Measurements from ENCODE around the gene BMP7. TPM values are rescaled to one million over a fixed set of nuclear protein-coding genes. Genes with fewer than 3 reads are reported as not detected.

The BMP7 gene
- total RNA-seq, 4 donors from 2014 or later: 19.2 to 39.2 (median 28.2) TPM

DNA sequence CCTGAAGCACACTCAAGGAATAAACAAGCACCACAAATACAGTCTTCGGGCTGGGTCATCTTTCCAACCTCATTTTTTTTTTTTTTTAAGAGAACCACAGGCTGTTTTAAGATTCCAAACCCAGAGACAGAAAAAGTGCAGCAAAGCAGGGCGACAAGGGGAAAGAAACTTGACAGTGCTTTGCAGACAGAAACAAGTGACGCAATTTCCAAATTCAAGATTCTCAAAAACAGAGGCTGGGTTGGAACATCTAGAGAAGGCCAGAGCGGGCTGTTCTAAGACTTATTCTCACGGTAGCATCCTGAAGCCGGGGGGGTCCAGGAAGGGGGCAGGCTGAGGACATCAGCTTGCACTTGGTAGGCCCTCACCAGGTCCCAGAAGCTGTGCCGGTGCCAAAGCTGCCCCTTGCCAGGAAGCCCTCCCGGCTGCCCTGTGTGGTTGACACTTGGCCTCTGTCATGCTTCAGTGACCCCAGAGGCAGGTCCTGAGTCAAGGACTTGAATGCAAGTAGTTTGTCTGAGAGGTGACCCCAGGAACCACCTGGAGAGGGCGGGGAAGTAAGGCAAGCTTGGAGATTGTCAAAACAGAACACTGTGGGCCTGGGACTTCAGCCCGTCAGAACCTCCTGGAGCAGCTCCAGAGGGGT, 50.5 kb downstream of the BMP7 start:
- peaks cover 16% of the 10 kb centered on the region for H3K4me1 ChIP-seq
- DNase-seq (ENCODE audit: low spot score in 2 of 2): no peak
- WGBS: 82% methylated on average over 8 of the region's 10 CpGs

GRCh38 chr20:57215426-57215825, 51.0 kb downstream of the BMP7 start:
- no peak for TF ChIP-seq EP300 (IDR thresholded peaks at IDR 0.05)
- no peak for TF ChIP-seq POLR2AphosphoS5 (IDR thresholded peaks at IDR 0.05)
- TF ChIP-seq, protein P1, sequence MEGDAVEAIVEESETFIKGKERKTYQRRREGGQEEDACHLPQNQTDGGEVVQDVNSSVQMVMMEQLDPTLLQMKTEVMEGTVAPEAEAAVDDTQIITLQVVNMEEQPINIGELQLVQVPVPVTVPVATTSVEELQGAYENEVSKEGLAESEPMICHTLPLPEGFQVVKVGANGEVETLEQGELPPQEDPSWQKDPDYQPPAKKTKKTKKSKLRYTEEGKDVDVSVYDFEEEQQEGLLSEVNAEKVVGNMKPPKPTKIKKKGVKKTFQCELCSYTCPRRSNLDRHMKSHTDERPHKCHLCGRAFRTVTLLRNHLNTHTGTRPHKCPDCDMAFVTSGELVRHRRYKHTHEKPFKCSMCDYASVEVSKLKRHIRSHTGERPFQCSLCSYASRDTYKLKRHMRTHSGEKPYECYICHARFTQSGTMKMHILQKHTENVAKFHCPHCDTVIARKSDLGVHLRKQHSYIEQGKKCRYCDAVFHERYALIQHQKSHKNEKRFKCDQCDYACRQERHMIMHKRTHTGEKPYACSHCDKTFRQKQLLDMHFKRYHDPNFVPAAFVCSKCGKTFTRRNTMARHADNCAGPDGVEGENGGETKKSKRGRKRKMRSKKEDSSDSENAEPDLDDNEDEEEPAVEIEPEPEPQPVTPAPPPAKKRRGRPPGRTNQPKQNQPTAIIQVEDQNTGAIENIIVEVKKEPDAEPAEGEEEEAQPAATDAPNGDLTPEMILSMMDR (IDR thresholded peaks at IDR 0.05): no peak
- no peak for TF ChIP-seq POLR2A (IDR thresholded peaks at IDR 0.05)
- H3K9me3 ChIP-seq: no peaks in the 10 kb centered on the region
- DNase-seq (ENCODE audit: low spot score in 2 of 2): no peak
- no peak overlapping the region for H3K4me3 ChIP-seq
- no peak overlapping the region for H3K27ac ChIP-seq
- 82% methylated on average over 6 of the region's 6 CpGs for WGBS
- H3K27me3 ChIP-seq: no peaks in the 10 kb centered on the region
- H3K4me1 ChIP-seq: peaks cover 16% of the 10 kb centered on the region
- no peaks in the 10 kb centered on the region for H3K36me3 ChIP-seq

More for the DNA sequence above, 50.5 kb downstream of the BMP7 start:
- no peaks in the 10 kb centered on the region for H3K9me3 ChIP-seq
- H3K4me3 ChIP-seq: no peak overlapping the region
- no peaks in the 10 kb centered on the region for H3K36me3 ChIP-seq
- no peak overlapping the region for H3K27ac ChIP-seq
- no peaks in the 10 kb centered on the region for H3K27me3 ChIP-seq
- TF ChIP-seq, protein P1 (IDR thresholded peaks at IDR 0.05): no peak
- TF ChIP-seq POLR2A (IDR thresholded peaks at IDR 0.05): no peak
- TF ChIP-seq POLR2AphosphoS5 (IDR thresholded peaks at IDR 0.05): no peak
- no peak for TF ChIP-seq EP300 (IDR thresholded peaks at IDR 0.05)

DNA sequence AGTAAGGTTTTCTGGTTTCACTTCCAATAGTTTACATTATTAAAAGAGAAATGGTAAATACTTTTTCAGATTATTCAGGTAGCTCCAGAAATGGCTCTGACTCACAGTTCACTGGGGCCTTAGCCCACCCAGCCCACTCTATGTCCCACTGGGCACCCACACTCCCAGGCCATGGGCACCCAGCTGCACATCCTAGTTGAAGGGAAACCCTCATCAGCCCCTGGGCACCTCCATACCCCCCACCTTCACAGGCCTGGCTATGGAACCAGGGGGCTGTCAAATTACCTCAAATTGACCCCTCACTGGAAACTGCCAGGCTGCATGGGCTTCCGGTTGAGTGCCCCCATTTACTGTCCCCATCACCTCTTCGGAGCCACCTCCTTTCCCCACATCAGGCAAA, 51.5 kb downstream of the BMP7 start:
- no peaks in the 10 kb centered on the region for H3K9me3 ChIP-seq
- H3K27ac ChIP-seq: no peak overlapping the region
- WGBS: 100% methylated on average over 2 of the region's 2 CpGs
- no peak overlapping the region for H3K4me3 ChIP-seq
- H3K27me3 ChIP-seq: no peaks in the 10 kb centered on the region
- H3K4me1 ChIP-seq: peaks cover 16% of the 10 kb centered on the region
- DNase-seq (ENCODE audit: low spot score in 2 of 2): no peak
- no peak for TF ChIP-seq POLR2A (IDR thresholded peaks at IDR 0.05)
- TF ChIP-seq EP300 (IDR thresholded peaks at IDR 0.05): no peak
- TF ChIP-seq, protein P1 (IDR thresholded peaks at IDR 0.05): no peak
- TF ChIP-seq POLR2AphosphoS5 (IDR thresholded peaks at IDR 0.05): no peak
- H3K36me3 ChIP-seq: no peaks in the 10 kb centered on the region

DNA sequence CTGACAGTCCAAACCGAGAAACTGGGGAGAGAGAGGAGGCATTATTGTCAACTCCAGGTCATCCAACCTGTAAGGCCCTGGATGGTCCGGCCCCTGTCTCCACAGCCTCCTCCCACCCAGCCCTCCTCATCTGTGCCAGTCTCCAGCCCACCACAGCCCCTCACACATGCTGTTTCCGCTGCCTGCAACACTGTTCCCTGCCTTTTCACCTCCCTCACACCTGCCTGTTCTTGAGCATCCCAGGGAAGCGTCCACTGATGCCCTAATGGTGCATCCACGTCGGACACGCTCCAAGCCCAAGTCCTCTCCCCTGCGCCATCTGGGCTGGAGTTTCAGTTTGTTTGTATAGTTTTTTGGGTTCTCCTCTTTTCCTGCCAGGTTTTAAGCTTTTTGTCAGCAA, 52.0 kb downstream of the BMP7 start:
- no peak for DNase-seq (ENCODE audit: low spot score in 2 of 2)
- Histone ChIP-seq H3K36me3 (no peaks in the 10 kb centered on the region), H3K9me3 (no peaks in the 10 kb centered on the region), H3K27me3 (no peaks in the 10 kb centered on the region), H3K27ac (no peak overlapping the region), H3K4me1 (peaks cover 16% of the 10 kb centered on the region), H3K4me3 (no peak overlapping the region)
- WGBS: 88% methylated on average over 8 of the region's 8 CpGs
- no peak for TF ChIP-seq EP300 (IDR thresholded peaks at IDR 0.05)
- no peak for TF ChIP-seq POLR2AphosphoS5 (IDR thresholded peaks at IDR 0.05)
- no peak for TF ChIP-seq POLR2A (IDR thresholded peaks at IDR 0.05)
- TF ChIP-seq, protein P1 (IDR thresholded peaks at IDR 0.05): no peak

DNA sequence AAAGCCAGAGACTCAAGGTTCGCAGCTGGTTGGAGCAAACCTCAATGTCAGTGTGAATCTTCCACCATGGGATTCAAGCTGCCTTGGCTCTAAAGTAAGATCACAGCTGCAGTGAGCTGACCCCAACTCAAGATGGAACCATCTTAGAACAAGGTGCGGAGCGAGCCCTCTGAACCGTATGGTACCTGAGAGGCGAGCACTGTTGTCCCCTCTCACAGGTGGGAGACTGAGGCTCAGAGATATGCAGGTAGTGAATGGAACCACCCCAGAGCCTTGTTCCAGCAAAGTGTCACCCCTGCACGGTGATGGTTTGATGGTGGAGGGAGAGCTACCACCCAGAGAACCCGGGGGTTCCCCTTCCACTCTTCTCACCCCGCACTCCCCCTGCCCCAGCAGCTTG, 52.5 kb downstream of the BMP7 start:
- WGBS: 94% methylated on average over 5 of the region's 8 CpGs
- H3K4me3 ChIP-seq: no peak overlapping the region
- no peaks in the 10 kb centered on the region for H3K27me3 ChIP-seq
- no peak overlapping the region for H3K27ac ChIP-seq
- peaks cover 16% of the 10 kb centered on the region for H3K4me1 ChIP-seq
- TF ChIP-seq EP300 (IDR thresholded peaks at IDR 0.05) (no peak), POLR2A (IDR thresholded peaks at IDR 0.05) (no peak), POLR2AphosphoS5 (IDR thresholded peaks at IDR 0.05) (no peak)
- TF ChIP-seq, protein P1 (IDR thresholded peaks at IDR 0.05): no peak
- no peaks in the 10 kb centered on the region for H3K36me3 ChIP-seq
- DNase-seq (ENCODE audit: low spot score in 2 of 2): no peak
- no peaks in the 10 kb centered on the region for H3K9me3 ChIP-seq
